ENCODE measurements around the gene ALK. TPM values are rescaled to one million over a fixed set of nuclear protein-coding genes. Genes with fewer than 3 reads are reported as not detected.

Gene ALK
- total and polyA plus RNA-seq, 10 of the 15 experiments (the other 5 are each of a cell fraction or from before 2014, with no cell fraction given), result 0.11 TPM; not detected in 9

- DNase-seq (ENCODE audit: low read depth, low spot score), result no peak
- no peaks in the 10 kb centered on the region for H3K9me3 ChIP-seq (replicated peaks; ENCODE audit: control insufficient read depth, insufficient read depth, low read length)
- H3K4me1 ChIP-seq (ENCODE audit: control insufficient read depth, insufficient read depth, low read length), result no peaks in the 10 kb centered on the region
- ATAC-seq, result no peak
- intact Hi-C loops (cut with micrococcal nuclease; ENCODE audit: unreplicated experiment), result no loop called here
- H3K79me2 ChIP-seq (ENCODE audit: control insufficient read depth, insufficient read depth, low read length), result no peaks in the 10 kb centered on the region
- FAIRE-seq, result no peak
- H3K27ac ChIP-seq (ENCODE audit: control insufficient read depth, insufficient read depth), result no peak overlapping the region
- no peaks in the 10 kb centered on the region for H4K20me1 ChIP-seq (ENCODE audit: control insufficient read depth, insufficient read depth)
- no peak overlapping the region for H3K4me2 ChIP-seq (ENCODE audit: control insufficient read depth, insufficient read depth)
- H2AFZ ChIP-seq (ENCODE audit: control insufficient read depth, low read depth, low read length), result no peak overlapping the region
- in situ Hi-C loops (cut with MboI), result no loop called here
- BruUV-seq (replicated peaks), result no TSS peak
- SMC1A ChIA-PET (ENCODE audit: uncharacterized antibody, unreplicated experiment), result interaction anchor here (0.8 to 1.1 kb wide), 2 partner anchors 24 to 41 kb away, joined by 3 read pairs; no protein-coding TSS in a partner anchor
- POLR2A ChIA-PET, result no interaction called here
- 95% methylated on average over 4 of the region's 4 CpGs for WGBS (ENCODE audit: insufficient coverage, insufficient replicate concordance, low lambda C conversion rate, missing lambda C conversion rate)
- TF ChIP-seq RUNX3 (IDR thresholded peaks at IDR 0.05; ENCODE audit: low read length), result no peak
- no peak for TF ChIP-seq RB1 (IDR thresholded peaks at IDR 0.05; ENCODE audit: borderline replicate concordance)
- no peak for TF ChIP-seq POLR2AphosphoS5 (IDR thresholded peaks at IDR 0.05; ENCODE audit: low read length)
- TF ChIP-seq ATF3 (IDR thresholded peaks at IDR 0.05; ENCODE audit: borderline replicate concordance, extremely low read depth, low read depth, low read length), result no peak
- no peak for TF ChIP-seq WRNIP1 (IDR thresholded peaks at IDR 0.05; ENCODE audit: borderline replicate concordance, low read depth, low read length)
- no peak overlapping the region for H3K4me3 ChIP-seq
- no peaks in the 10 kb centered on the region for H3K27me3 ChIP-seq (replicated peaks in 1 of 2; ENCODE audit: control insufficient read depth in 2 of 2, insufficient read depth in 2 of 2, low read length in 1 of 2)
- RAD21 ChIA-PET (ENCODE audit: unreplicated experiment), result no interaction called here
- H3K9ac ChIP-seq (ENCODE audit: control insufficient read depth, insufficient read depth, low read length), result no peak overlapping the region
- CTCF ChIA-PET, result interaction anchor here (1.0 kb wide), 1 partner anchor 19 kb away, joined by 3 read pairs; no protein-coding TSS in a partner anchor
- H3K36me3 ChIP-seq (ENCODE audit: control insufficient read depth in 2 of 2, insufficient read depth in 2 of 2, low read length in 1 of 2), result peaks cover 3 to 29% of the 10 kb centered on the region in 2 experiments
Observed at GRCh38 chr2:29157131-29157530, 764.3 kb downstream of the ALK start.

GRCh38 chr2:29155578-29155977 lies 765.8 kb downstream of the ALK start:
- no peak for FAIRE-seq

More at GRCh38 chr2:29155578-29155977, 765.8 kb downstream of the ALK start:
- DNase-seq (ENCODE audit: low read depth, low spot score) (no peak), ATAC-seq (no peak)
- no peaks in the 10 kb centered on the region for H3K4me1 ChIP-seq (ENCODE audit: control insufficient read depth, insufficient read depth, low read length)
- no peaks in the 10 kb centered on the region for H3K9me3 ChIP-seq (replicated peaks; ENCODE audit: control insufficient read depth, insufficient read depth, low read length)
- H4K20me1 ChIP-seq (ENCODE audit: control insufficient read depth, insufficient read depth), result no peaks in the 10 kb centered on the region
- RAD21 ChIA-PET (ENCODE audit: unreplicated experiment), result no interaction called here
- no peak overlapping the region for H3K27ac ChIP-seq (ENCODE audit: control insufficient read depth, insufficient read depth)
- POLR2A ChIA-PET, result no interaction called here
- no peak overlapping the region for H3K4me3 ChIP-seq
- BruUV-seq (replicated peaks), result no TSS peak
- H3K9ac ChIP-seq (ENCODE audit: control insufficient read depth, insufficient read depth, low read length), result no peak overlapping the region
- H2AFZ ChIP-seq (ENCODE audit: control insufficient read depth, low read depth, low read length), result no peak overlapping the region
- H3K79me2 ChIP-seq (ENCODE audit: control insufficient read depth, insufficient read depth, low read length), result no peaks in the 10 kb centered on the region
- no peak overlapping the region for H3K4me2 ChIP-seq (ENCODE audit: control insufficient read depth, insufficient read depth)
- peaks cover 3 to 28% of the 10 kb centered on the region in 2 experiments for H3K36me3 ChIP-seq (ENCODE audit: control insufficient read depth in 2 of 2, insufficient read depth in 2 of 2, low read length in 1 of 2)
- in situ Hi-C loops (cut with MboI) (no loop called here), intact Hi-C loops (cut with micrococcal nuclease; ENCODE audit: unreplicated experiment) (no loop called here)
- 79% methylated on average over 2 of the region's 2 CpGs for WGBS (ENCODE audit: insufficient coverage, insufficient replicate concordance, low lambda C conversion rate, missing lambda C conversion rate)
- SMC1A ChIA-PET (ENCODE audit: uncharacterized antibody, unreplicated experiment), result no interaction called here
- no peak for TF ChIP-seq NFXL1 (IDR thresholded peaks at IDR 0.05; ENCODE audit: borderline replicate concordance)
- H3K27me3 ChIP-seq (replicated peaks in 1 of 2; ENCODE audit: control insufficient read depth in 2 of 2, insufficient read depth in 2 of 2, low read length in 1 of 2), result no peaks in the 10 kb centered on the region
- CTCF ChIA-PET, result no interaction called here

Data from GM12878 (cell line).